Measurements from ENCODE around the gene TDP2. TPM values are rescaled to one million over a fixed set of nuclear protein-coding genes. Genes with fewer than 3 reads are reported as not detected.

Gene TDP2
- 20.0 and 20.6 TPM in 2 replicates for total RNA-seq

GRCh38 chr6:24666641-24667377 is at the start of gene TDP2, which contains the start of gene ACOT13:
TDP2 (minus strand) TSS chr6:24666899; CDS start chr6:24666862, 37 bp downstream.
ACOT13 (plus strand) TSS chr6:24667077; CDS start chr6:24667264, 187 bp downstream.

Other genes starting within 250 kb of the TDP2 start
- gene GPLD1, start 177.3 kb downstream of the TDP2 start, total RNA-seq: 0.28 and 0.74 TPM in 2 replicates
- gene ALDH5A1, start 171.9 kb downstream of the TDP2 start, total RNA-seq: 1.6 and 2.0 TPM in 2 replicates
- gene KIAA0319, start 20.7 kb downstream of the TDP2 start, total RNA-seq: 0.19 TPM in 1 of 2 replicates, not detected in the other
- gene ACOT13, start 178 bp upstream of the TDP2 start, total RNA-seq: 17.1 and 28.6 TPM in 2 replicates
- 48.0 and 48.7 TPM in 2 replicates for gene C6orf62, start 52.3 kb upstream of the TDP2 start, total RNA-seq
- gene GMNN, start 108.0 kb upstream of the TDP2 start, total RNA-seq: 44.0 and 48.1 TPM in 2 replicates
- not detected in 2 replicates for gene ARMH2, start 132.0 kb upstream of the TDP2 start, total RNA-seq